Endothelial cell of umbilical vein (primary cell): ENCODE measurements around the gene CXCR6. TPM values are rescaled to one million over a fixed set of nuclear protein-coding genes. Genes with fewer than 3 reads are reported as not detected.

Source experiments
- BruUV-seq: library from RNA; stranded (reverse); fragments of 400-500 nt; replicated peaks from 2 replicates; lab custom pipeline; 2021; lab: Mats Ljungman, UMichigan
- CTCF ChIA-PET: fragments of 300-600, 350-600 bp; sonication (Branson Sonifier 250); formaldehyde crosslinking; loops from one replicate; lab custom pipeline; 2021; ENCODE audit warnings: antibody characterized with exemption, inconsistent platforms; lab: Charles Lee
- POLR2A ChIA-PET: fragments of 300-600, 350-600 bp; sonication (Branson Sonifier 250); formaldehyde crosslinking; loops from one replicate; lab custom pipeline; 2021; ENCODE audit warnings: antibody characterized with exemption, inconsistent platforms; lab: Charles Lee
- DNase-seq: peaks from one replicate; pipeline ENCODE4 v3.0.0-alpha.2; 2011; ENCODE audit warnings: low read depth, low spot score
- FAIRE-seq: peaks from 2 replicates; lab custom pipeline; 2011; peaks lifted over from hg19 to GRCh38; lab: Jason Lieb, UNC
- H2AFZ ChIP-seq: 2 replicates; pipeline ENCODE4 v1.6.0; 2012; ENCODE audit warnings: low read depth, low read length, control low read depth, inconsistent platforms
- H3K27ac ChIP-seq: 2 replicates; pipeline ENCODE4 v1.5.1; 2011; ENCODE audit warnings: low read depth, mild to moderate bottlenecking, control low read depth, low read length, moderate library complexity; ENCODE audit not compliant: insufficient read depth
- H3K27me3 ChIP-seq, 2 experiments: 2 replicates each; pipeline versions ENCODE4 v1.6.0 to v1.6.1; 2011; ENCODE audit warnings: low read length in 2 of 2, mixed read lengths in 1 of 2; ENCODE audit not compliant: control insufficient read depth in 2 of 2, insufficient read depth in 2 of 2
- H3K36me3 ChIP-seq, 2 experiments: 2 replicates in 1 of 2; 3 replicates in 1 of 2; pipeline ENCODE4 v1.5.1; 2011; ENCODE audit warnings: low read length in 2 of 2, mild to moderate bottlenecking in 1 of 2, moderate library complexity in 1 of 2; ENCODE audit not compliant: control insufficient read depth in 2 of 2, insufficient read depth in 2 of 2; ENCODE audit errors: extremely low read depth in 1 of 2
- H3K4me1 ChIP-seq: 3 replicates; pipeline ENCODE4 v1.5.1; 2011; ENCODE audit warnings: mild to moderate bottlenecking, low read length; ENCODE audit not compliant: control insufficient read depth, insufficient read depth; ENCODE audit errors: extremely low read depth
- H3K4me2 ChIP-seq: 2 replicates; pipeline ENCODE4 v1.6.1; 2011; ENCODE audit warnings: low read length, control low read depth, mixed read lengths; ENCODE audit not compliant: insufficient read depth
- H3K4me3 ChIP-seq, 3 experiments: fragments of 200-600 bp in 1 of 3; sonication (generic), shearing (Covaris generic) in 1 of 3; replicated peaks in 1 of 3; 2 replicates each; pipeline ENCODE4 v1.5.1; 2011 to 2016; ENCODE audit warnings: control low read depth in 3 of 3, low read length in 3 of 3, mild to moderate bottlenecking in 2 of 3, inconsistent platforms in 1 of 3, low read depth in 1 of 3, moderate library complexity in 1 of 3; ENCODE audit not compliant: insufficient read depth in 1 of 3
- H3K79me2 ChIP-seq: 2 replicates; pipeline ENCODE4 v1.6.0; 2012; ENCODE audit warnings: low read length, inconsistent platforms; ENCODE audit not compliant: control insufficient read depth, insufficient read depth
- H3K9ac ChIP-seq: replicated peaks from 2 replicates; pipeline ENCODE3; 2011; ENCODE audit warnings: low read length, control low read depth; ENCODE audit not compliant: insufficient read depth; ENCODE audit errors: extremely low read depth
- H3K9me1 ChIP-seq: replicated peaks from 3 replicates; pipeline ENCODE4 v1.6.0; 2011; ENCODE audit warnings: mild to moderate bottlenecking, low read length; ENCODE audit not compliant: control insufficient read depth, insufficient read depth; ENCODE audit errors: extremely low read depth
- H3K9me3 ChIP-seq: replicated peaks from 2 replicates; pipeline ENCODE4 v1.5.1; 2012; ENCODE audit warnings: low read length, inconsistent platforms; ENCODE audit not compliant: control insufficient read depth, insufficient read depth
- H4K20me1 ChIP-seq: replicated peaks from 2 replicates; pipeline ENCODE3; 2011; ENCODE audit warnings: mild to moderate bottlenecking, low read length; ENCODE audit not compliant: control insufficient read depth, insufficient read depth; ENCODE audit errors: extremely low read depth
- EZH2 ChIP-seq: IDR thresholded peaks from 2 replicates; pipeline ENCODE4 v1.6.1; 2012; ENCODE audit warnings: borderline replicate concordance, low read depth, mild to moderate bottlenecking, moderate library complexity, low read length, inconsistent platforms; ENCODE audit not compliant: severe bottlenecking
- FOS ChIP-seq: IDR thresholded peaks from 2 replicates; pipeline ENCODE4 v1.6.1; 2011; ENCODE audit warnings: mild to moderate bottlenecking, low read length, moderate library complexity, borderline replicate concordance; ENCODE audit not compliant: insufficient read depth
- GATA2 ChIP-seq: IDR thresholded peaks from 2 replicates; pipeline ENCODE4 v1.7.0; 2011; ENCODE audit warnings: low read depth, mild to moderate bottlenecking, moderate library complexity, mixed read lengths, low read length; ENCODE audit not compliant: insufficient read length, insufficient read depth
- JUN ChIP-seq: IDR thresholded peaks from 2 replicates; pipeline ENCODE4 v1.6.1; 2011; ENCODE audit warnings: borderline replicate concordance, low read depth; ENCODE audit not compliant: insufficient read length, insufficient read depth
- MYC ChIP-seq: IDR thresholded peaks from one replicate; pipeline ENCODE4 v1.6.1; 2011; ENCODE audit warnings: mild to moderate bottlenecking, low read depth, low read length
- POLR2A ChIP-seq: IDR thresholded peaks from 2 replicates; pipeline ENCODE4 v1.6.1; 2012; ENCODE audit warnings: low read depth, mild to moderate bottlenecking, control low read depth, low read length
- POLR2AphosphoS5 ChIP-seq: IDR thresholded peaks from 2 replicates; pipeline ENCODE4 v1.6.1; 2012; ENCODE audit warnings: low read depth, mild to moderate bottlenecking, control low read depth, low read length, moderate library complexity; ENCODE audit not compliant: insufficient read depth
- dilution Hi-C: fragments of 300-500 bp; cut with MboI; formaldehyde crosslinking; loops from one replicate; pipeline ENCODE4 v1.15.0; 2019; ENCODE audit warnings: low sequenced_read_pairs; ENCODE audit not compliant: extremely low pct_ligation_motif_present
- intact Hi-C: fragments of 100-400 bp; cut with micrococcal nuclease; formaldehyde crosslinking; loops from one replicate; pipeline ENCODE4 v1.10.0; 2022
- polyA plus RNA-seq, 4 experiments: library from polyadenylated mRNA; depleted of rRNA in 3 of 4; stranded (reverse) in 3 of 4; unstranded in 1 of 4; fragments of >200 nt; gene quantifications; 2 replicates each; pipeline versions ENCODE4 v1.2.1 to v1.2.3, GENCODE V29; 2011 to 2012; ENCODE audit warnings: missing spikeins in 1 of 4
- total RNA-seq: library from RNA; stranded (reverse); gene quantifications from 2 replicates; pipeline ENCODE4 v1.2.3, GENCODE V29; 2021
- TF ChIP-seq, protein P1 (sequence below): IDR thresholded peaks from 2 replicates; pipeline ENCODE4 v1.6.1; 2011; ENCODE audit not compliant: insufficient read depth, insufficient read length

Gene CXCR6
- total and polyA plus RNA-seq, 2 donors (not counting 3 experiments of a cell fraction or from before 2014, with no cell fraction given): not detected

- ChIA-PET POLR2A (no interaction called here), CTCF (no interaction called here)
- Histone ChIP-seq H3K9ac (no peak overlapping the region), H3K4me3 (no peak overlapping the region), H3K4me1 (no peaks in the 10 kb centered on the region), H3K79me2 (no peaks in the 10 kb centered on the region), H2AFZ (no peak overlapping the region), H3K27me3 (no peaks in the 10 kb centered on the region), H3K9me1 (no peaks in the 10 kb centered on the region), H3K9me3 (no peaks in the 10 kb centered on the region), H3K27ac (no peak overlapping the region), H4K20me1 (no peaks in the 10 kb centered on the region), H3K4me2 (no peak overlapping the region), H3K36me3 (peaks cover 0 to 4% of the 10 kb centered on the region in 2 experiments)
- DNase-seq (no peak), FAIRE-seq (no peak)
- intact Hi-C loops (no loop called here), dilution Hi-C loops (no loop called here)
- TF ChIP-seq GATA2 (no peak), POLR2A (no peak), POLR2AphosphoS5 (no peak), JUN (no peak), MYC (no peak), FOS (no peak)
- no TSS peak for BruUV-seq
Observed at GRCh38 chr3:45917146-45917898, 25.9 kb upstream of the CXCR6 start.

GRCh38 chr3:45921158-45922038 is 21.9 kb upstream of the CXCR6 start:
- Histone ChIP-seq H4K20me1 (no peaks in the 10 kb centered on the region), H3K9me1 (no peaks in the 10 kb centered on the region), H2AFZ (no peak overlapping the region), H3K27me3 (no peaks in the 10 kb centered on the region), H3K4me1 (no peaks in the 10 kb centered on the region), H3K27ac (no peak overlapping the region), H3K4me3 (no peak overlapping the region), H3K4me2 (no peak overlapping the region), H3K79me2 (no peaks in the 10 kb centered on the region), H3K9ac (no peak overlapping the region), H3K36me3 (peaks cover 0 to 19% of the 10 kb centered on the region in 2 experiments), H3K9me3 (no peaks in the 10 kb centered on the region)
- POLR2A ChIA-PET: no interaction called here
- intact Hi-C loops: no loop called here
- CTCF ChIA-PET: interaction anchor here (1.1 to 1.4 kb wide), 3 partner anchors 8 to 18 kb away, joined by 3 to 6 read pairs (median 5); no protein-coding TSS in a partner anchor
- FAIRE-seq: no peak
- dilution Hi-C loops: no loop called here
- no TSS peak for BruUV-seq
- TF ChIP-seq JUN: no peak
- TF ChIP-seq POLR2A: no peak
- no peak for TF ChIP-seq EZH2
- TF ChIP-seq, protein P1, sequence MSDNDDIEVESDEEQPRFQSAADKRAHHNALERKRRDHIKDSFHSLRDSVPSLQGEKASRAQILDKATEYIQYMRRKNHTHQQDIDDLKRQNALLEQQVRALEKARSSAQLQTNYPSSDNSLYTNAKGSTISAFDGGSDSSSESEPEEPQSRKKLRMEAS: no peak
- no peak for TF ChIP-seq MYC
- TF ChIP-seq FOS: no peak
- no peak for DNase-seq
